Dendritic cell treated with granulocyte-macrophage colony-stimulating factor and Interleukin-4, amounts not matched to agents 40 ng/mL and 50 ng/mL, for 4 days (primary cell): ENCODE measurements around the gene CYP46A1.

ENCODE experiments used
- H3K27ac Mint-ChIP-seq: one replicate; pipeline ENCODE4 v1.8.0; 2022; ENCODE audit warnings: mild to moderate bottlenecking, mixed read lengths
- H3K27me3 Mint-ChIP-seq: one replicate; pipeline ENCODE4 v1.8.0; 2022; ENCODE audit warnings: mild to moderate bottlenecking, mixed read lengths
- H3K36me3 Mint-ChIP-seq: one replicate; pipeline ENCODE4 v1.8.0; 2022; ENCODE audit warnings: low read depth, mixed read lengths
- H3K4me1 Mint-ChIP-seq: one replicate; pipeline ENCODE4 v1.8.0; 2022; ENCODE audit warnings: low read depth, mixed read lengths
- H3K4me3 Mint-ChIP-seq: one replicate; pipeline ENCODE4 v1.8.0; 2022; ENCODE audit warnings: mild to moderate bottlenecking, moderate library complexity, mixed read lengths
- H3K9me3 Mint-ChIP-seq: one replicate; pipeline ENCODE4 v1.8.0; 2022; ENCODE audit warnings: mixed read lengths
- intact Hi-C: fragments of 100-400 bp; cut with micrococcal nuclease; formaldehyde crosslinking; loops from one replicate; pipeline ENCODE4 v1.15.0; 2022

The CYP46A1 gene

GRCh38 chr14:99663386-99664057, 20.6 kb upstream of the CYP46A1 start:
- no peak overlapping the region for H3K4me3 Mint-ChIP-seq
- H3K27me3 Mint-ChIP-seq = peaks cover 53% of the 10 kb centered on the region
- H3K27ac Mint-ChIP-seq = no peak overlapping the region
- H3K4me1 Mint-ChIP-seq = peaks cover 12% of the 10 kb centered on the region
- no peaks in the 10 kb centered on the region for H3K36me3 Mint-ChIP-seq
- intact Hi-C loops = no loop called here
- H3K9me3 Mint-ChIP-seq = no peaks in the 10 kb centered on the region

DNA sequence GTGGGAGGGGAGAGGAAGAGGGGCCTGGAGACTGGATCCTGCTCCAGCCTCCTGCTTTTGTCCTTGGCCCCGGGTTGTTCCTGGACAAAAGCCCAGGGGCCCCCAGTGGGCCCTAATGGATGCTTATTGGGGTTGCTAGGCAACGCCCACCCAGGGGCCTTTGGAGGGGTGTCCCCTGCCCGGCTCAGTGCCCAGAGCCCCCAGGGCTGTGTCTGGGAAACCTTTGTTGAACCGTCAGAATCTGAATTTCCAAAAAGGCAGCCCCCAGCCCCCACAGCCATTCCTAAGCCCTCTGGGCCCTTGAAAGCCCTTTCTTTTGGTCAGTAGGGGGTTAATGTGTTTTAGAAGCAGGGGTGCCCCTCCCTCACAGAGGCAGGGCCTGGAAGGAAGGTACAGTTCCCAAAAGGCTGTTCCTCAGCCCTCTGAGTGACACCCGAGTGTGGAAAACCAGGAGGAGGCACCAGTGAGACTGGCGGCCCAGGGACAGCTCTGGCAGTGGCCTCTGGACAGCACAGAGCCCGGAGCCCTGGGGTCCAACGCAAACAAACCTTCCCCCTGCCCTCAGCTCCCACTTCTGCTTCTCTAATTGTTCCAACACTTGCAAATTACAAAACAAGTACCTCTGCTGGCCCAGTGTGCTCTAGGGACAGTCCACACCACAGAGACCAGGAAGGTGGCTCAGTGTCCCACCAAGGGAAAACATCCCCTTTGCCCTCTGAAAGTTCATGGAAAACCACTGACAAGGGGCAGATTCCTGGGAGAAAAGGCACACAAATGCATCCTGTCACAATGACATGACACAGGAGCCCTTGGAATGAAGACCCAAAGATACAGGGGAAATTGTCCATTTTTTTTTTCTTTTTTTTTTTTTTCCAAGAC, 19.8 kb upstream of the CYP46A1 start:
- Mint-ChIP-seq H3K27ac (no peak overlapping the region), H3K27me3 (peaks cover 47% of the 10 kb centered on the region), H3K4me1 (peaks cover 12% of the 10 kb centered on the region), H3K4me3 (no peak overlapping the region), H3K36me3 (no peaks in the 10 kb centered on the region), H3K9me3 (no peaks in the 10 kb centered on the region)
- intact Hi-C loops = no loop called here

GRCh38 chr14:99664937-99665273, 19.2 kb upstream of the CYP46A1 start:
- peaks cover 12% of the 10 kb centered on the region for H3K4me1 Mint-ChIP-seq
- H3K27me3 Mint-ChIP-seq = peaks cover 42% of the 10 kb centered on the region
- H3K9me3 Mint-ChIP-seq = no peaks in the 10 kb centered on the region
- H3K27ac Mint-ChIP-seq = no peak overlapping the region
- H3K36me3 Mint-ChIP-seq = no peaks in the 10 kb centered on the region
- no peak overlapping the region for H3K4me3 Mint-ChIP-seq
- intact Hi-C loops = no loop called here

DNA sequence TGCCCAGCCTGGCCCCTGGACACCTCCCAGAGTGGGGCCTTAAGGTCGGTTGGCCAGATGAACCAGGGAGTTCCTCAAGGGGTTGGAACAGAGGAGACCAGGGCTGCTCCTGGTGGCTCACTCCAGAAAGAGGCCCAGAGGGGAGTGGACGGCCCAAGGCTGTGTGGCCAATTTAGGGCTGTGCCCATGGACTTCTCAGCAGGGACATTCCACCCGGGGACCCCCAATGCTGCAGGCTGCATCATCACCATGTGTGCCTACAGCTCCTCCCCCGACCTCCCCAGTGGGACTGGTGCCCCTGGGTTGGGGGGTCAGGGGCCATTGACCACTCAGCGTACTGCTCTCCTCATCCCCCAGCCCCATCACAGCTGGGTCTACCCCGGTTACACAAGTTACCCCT, 17.6 kb upstream of the CYP46A1 start:
- Mint-ChIP-seq H3K36me3 (no peaks in the 10 kb centered on the region), H3K27me3 (peaks cover 32% of the 10 kb centered on the region), H3K9me3 (no peaks in the 10 kb centered on the region), H3K4me3 (no peak overlapping the region), H3K27ac (no peak overlapping the region), H3K4me1 (peaks cover 12% of the 10 kb centered on the region)
- intact Hi-C loops = no loop called here

DNA sequence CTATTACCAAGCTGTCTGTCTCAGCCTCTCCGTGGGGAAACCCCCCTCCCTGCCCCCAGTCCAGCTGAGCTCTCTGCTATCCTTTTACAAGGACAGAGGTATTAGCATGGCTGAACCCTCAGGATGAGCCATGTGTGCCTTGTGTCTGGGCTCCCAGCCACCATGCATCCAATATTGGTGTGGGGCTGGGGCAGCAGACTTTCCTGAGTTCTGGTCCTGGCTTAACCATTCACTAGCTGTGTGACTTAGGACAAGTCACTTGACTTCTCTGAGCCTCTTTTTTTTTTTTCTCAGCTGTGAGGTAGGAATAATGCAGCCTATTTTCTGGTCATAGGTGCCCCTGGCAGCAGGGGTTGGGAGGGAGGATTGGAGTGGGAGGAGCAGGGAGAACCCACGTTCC, 17.1 kb upstream of the CYP46A1 start:
- H3K9me3 Mint-ChIP-seq = no peaks in the 10 kb centered on the region
- intact Hi-C loops = no loop called here
- H3K36me3 Mint-ChIP-seq = no peaks in the 10 kb centered on the region
- H3K4me1 Mint-ChIP-seq = peaks cover 17% of the 10 kb centered on the region
- peak overlapping the region; percentile 48 for H3K27ac Mint-ChIP-seq
- peaks cover 29% of the 10 kb centered on the region for H3K27me3 Mint-ChIP-seq
- H3K4me3 Mint-ChIP-seq = no peak overlapping the region

DNA sequence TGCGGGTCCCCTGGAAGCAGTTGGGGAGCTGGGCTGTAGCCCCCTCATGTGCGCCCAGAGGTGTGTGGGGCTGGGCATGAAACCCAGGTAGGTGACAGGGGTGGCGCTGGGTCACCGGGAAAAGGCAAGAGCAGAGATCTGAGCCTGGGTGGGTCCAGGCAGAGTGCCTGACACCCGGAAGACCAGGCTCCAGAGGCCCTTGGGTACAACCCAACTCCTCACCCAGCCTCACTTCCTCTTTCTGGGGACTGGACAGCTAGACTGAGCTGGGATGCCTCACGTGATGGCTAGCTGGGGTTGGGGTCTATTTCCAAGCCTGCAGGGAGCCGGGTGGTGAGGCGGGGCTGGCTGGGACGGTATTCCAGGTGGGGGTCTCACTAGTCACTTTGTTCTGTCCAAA, 16.3 kb upstream of the CYP46A1 start:
- Mint-ChIP-seq H3K9me3 (no peaks in the 10 kb centered on the region), H3K27me3 (peaks cover 21% of the 10 kb centered on the region), H3K27ac (peak overlapping the region; percentile 48), H3K36me3 (no peaks in the 10 kb centered on the region), H3K4me1 (peaks cover 25% of the 10 kb centered on the region), H3K4me3 (no peak overlapping the region)
- intact Hi-C loops = no loop called here

- intact Hi-C loops = no loop called here
- no peaks in the 10 kb centered on the region for H3K36me3 Mint-ChIP-seq
- H3K27ac Mint-ChIP-seq = peak overlapping the region; percentile 48
- no peaks in the 10 kb centered on the region for H3K9me3 Mint-ChIP-seq
- H3K4me3 Mint-ChIP-seq = no peak overlapping the region
- peaks cover 28% of the 10 kb centered on the region for H3K4me1 Mint-ChIP-seq
- H3K27me3 Mint-ChIP-seq = peaks cover 19% of the 10 kb centered on the region
These were observed 15.5 kb upstream of the CYP46A1 start for GRCh38 chr14:99668307-99669295.

DNA sequence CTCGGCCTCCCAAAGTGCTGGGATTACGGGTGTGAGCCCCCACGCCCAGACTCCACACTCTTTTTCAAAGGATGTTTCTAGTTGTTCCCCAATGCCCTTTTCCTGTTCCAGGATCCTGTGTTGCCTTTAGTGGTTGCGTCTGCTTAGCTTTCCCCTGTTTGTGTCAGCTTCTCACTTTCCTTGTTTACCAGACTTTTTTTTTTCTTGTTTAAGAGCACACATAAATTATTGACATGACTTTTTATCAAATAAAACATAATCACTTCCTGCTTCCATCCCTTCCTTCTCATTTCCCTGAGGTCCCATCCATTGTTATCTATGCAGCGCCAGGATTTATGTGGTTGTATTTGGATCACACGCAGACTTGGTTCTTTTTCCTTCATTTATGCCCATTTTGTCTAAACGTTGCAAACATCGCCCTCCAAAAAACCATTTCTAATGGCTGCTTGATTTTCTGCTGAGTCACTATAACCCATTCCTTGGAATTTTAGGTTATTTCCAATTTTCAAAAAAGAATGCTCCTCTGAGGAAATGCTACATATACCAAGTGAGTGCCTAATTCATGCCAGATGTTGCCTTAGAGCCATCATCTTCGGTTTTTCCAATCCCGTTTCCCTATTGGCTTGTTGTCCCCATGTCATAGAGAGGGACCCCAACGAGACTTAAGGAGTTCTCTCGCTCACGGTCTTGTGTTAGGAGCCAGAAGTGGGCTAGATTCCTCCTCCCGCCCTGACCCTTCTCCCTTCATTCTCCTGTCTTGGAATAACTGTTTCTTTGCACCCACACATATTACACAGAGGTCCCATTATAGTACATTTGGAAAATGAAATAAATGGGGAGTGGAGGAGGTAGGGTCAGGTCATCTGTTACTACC, 13.5 kb upstream of the CYP46A1 start:
- Mint-ChIP-seq H3K27me3 (peaks cover 27% of the 10 kb centered on the region), H3K4me1 (peaks cover 28% of the 10 kb centered on the region), H3K36me3 (no peaks in the 10 kb centered on the region), H3K9me3 (no peaks in the 10 kb centered on the region), H3K27ac (no peak overlapping the region), H3K4me3 (no peak overlapping the region)
- intact Hi-C loops = no loop called here

- Mint-ChIP-seq H3K9me3 (no peaks in the 10 kb centered on the region), H3K27me3 (peaks cover 36% of the 10 kb centered on the region), H3K36me3 (no peaks in the 10 kb centered on the region), H3K27ac (no peak overlapping the region), H3K4me3 (no peak overlapping the region), H3K4me1 (peaks cover 28% of the 10 kb centered on the region)
- intact Hi-C loops = no loop called here
These were observed 12.6 kb upstream of the CYP46A1 start for GRCh38 chr14:99671235-99672224.

GRCh38 chr14:99672506-99673304, 11.4 kb upstream of the CYP46A1 start:
- Mint-ChIP-seq H3K27ac (peak overlapping the region; percentile 65), H3K36me3 (no peaks in the 10 kb centered on the region), H3K27me3 (peaks cover 43% of the 10 kb centered on the region), H3K9me3 (peaks cover 2% of the 10 kb centered on the region), H3K4me1 (peaks cover 21% of the 10 kb centered on the region), H3K4me3 (no peak overlapping the region)
- intact Hi-C loops = no loop called here

DNA sequence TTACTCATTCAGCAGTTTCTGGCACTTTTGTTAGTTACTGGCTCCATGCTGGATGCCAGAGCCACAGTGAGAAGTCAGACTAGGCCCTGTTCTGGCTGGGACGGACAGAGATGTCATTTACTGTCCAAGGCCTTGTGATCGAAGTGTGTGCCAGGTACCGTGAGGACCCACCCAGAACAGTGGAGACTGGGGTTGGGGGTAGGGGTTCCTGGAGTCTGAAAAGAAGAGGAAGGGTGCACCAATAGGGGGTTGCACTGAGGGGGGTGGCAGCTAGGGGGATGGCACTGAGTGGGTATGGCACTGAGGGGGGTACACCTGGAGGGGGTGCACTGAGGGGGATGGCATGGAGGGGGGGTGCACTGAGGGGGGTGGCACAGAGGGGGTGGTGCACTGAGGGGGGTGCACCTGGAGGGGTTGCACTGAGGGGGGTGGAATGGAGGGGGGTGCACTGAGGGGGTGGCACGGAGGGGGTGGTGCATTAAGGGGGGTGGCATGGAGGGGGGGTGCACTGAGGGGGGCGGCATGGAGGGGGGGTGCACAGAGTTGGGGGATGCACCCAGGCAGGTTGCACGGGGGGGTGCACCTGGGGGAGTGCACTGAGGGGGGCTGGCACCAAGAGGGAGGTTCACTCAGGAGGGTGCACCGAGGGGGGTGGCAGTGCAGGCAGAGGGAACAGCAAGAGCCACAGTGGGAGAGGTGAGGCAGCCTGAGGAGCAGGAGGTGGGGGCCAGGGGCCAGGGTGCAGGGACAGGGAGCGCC, 10.6 kb upstream of the CYP46A1 start:
- peaks cover 45% of the 10 kb centered on the region for H3K27me3 Mint-ChIP-seq
- intact Hi-C loops = no loop called here
- no peaks in the 10 kb centered on the region for H3K36me3 Mint-ChIP-seq
- peak overlapping the region; percentile 65 for H3K27ac Mint-ChIP-seq
- no peak overlapping the region for H3K4me3 Mint-ChIP-seq
- H3K9me3 Mint-ChIP-seq = peaks cover 10% of the 10 kb centered on the region
- H3K4me1 Mint-ChIP-seq = peaks cover 17% of the 10 kb centered on the region
